Raji (cell line): ENCODE data around the gene TLL2.

Source experiments
- POLR2A ChIP-seq: IDR thresholded peaks from 2 replicates; pipeline ENCODE4 v1.6.1; 2011; ENCODE audit warnings: low read depth, low read length, control low read depth; ENCODE audit not compliant: insufficient read depth

TLL2 gene

GRCh38 chr10:96357038-96357620 is 156.6 kb downstream of the TLL2 start:
- no peak for TF ChIP-seq POLR2A

- TF ChIP-seq POLR2A, result no peak
Measured at GRCh38 chr10:96352582-96352981, 161.1 kb downstream of the TLL2 start.

GRCh38 chr10:96352027-96352426 is 161.7 kb downstream of the TLL2 start:
- no peak for TF ChIP-seq POLR2A

GRCh38 chr10:96346295-96346694 is 167.4 kb downstream of the TLL2 start:
- no peak for TF ChIP-seq POLR2A

- TF ChIP-seq POLR2A, result no peak
Measured at GRCh38 chr10:96345222-96345621, 168.5 kb downstream of the TLL2 start.

- TF ChIP-seq POLR2A, result no peak
Measured at GRCh38 chr10:96344178-96344577, 169.5 kb downstream of the TLL2 start.

GRCh38 chr10:96342402-96342801 is 171.3 kb downstream of the TLL2 start:
- TF ChIP-seq POLR2A, result no peak

- TF ChIP-seq POLR2A, result no peak
Measured at GRCh38 chr10:96341219-96342182, 172.2 kb downstream of the TLL2 start.

GRCh38 chr10:96339956-96340904 is 173.5 kb downstream of the TLL2 start:
- no peak for TF ChIP-seq POLR2A

- no peak for TF ChIP-seq POLR2A
Measured at GRCh38 chr10:96339383-96339782, 174.3 kb downstream of the TLL2 start.

GRCh38 chr10:96338279-96338925 is 175.3 kb downstream of the TLL2 start:
- no peak for TF ChIP-seq POLR2A

GRCh38 chr10:96337106-96337505 is 176.6 kb downstream of the TLL2 start:
- TF ChIP-seq POLR2A, result no peak

GRCh38 chr10:96334616-96335526 is 178.9 kb downstream of the TLL2 start:
- TF ChIP-seq POLR2A, result no peak

GRCh38 chr10:96333101-96333500 is 180.6 kb downstream of the TLL2 start:
- TF ChIP-seq POLR2A, result no peak
